Measurements from ENCODE around the gene LEP. TPM values are rescaled to one million over a fixed set of nuclear protein-coding genes. Genes with fewer than 3 reads are reported as not detected.
"Not testable (repeated sequence)": the region's sequence is repeated elsewhere in the genome, so short reads cannot be mapped to it uniquely, and the experiment has no call there.

The LEP gene
- total and polyA plus RNA-seq, 4 donors: 0.02 TPM; not detected in 3

- Histone ChIP-seq H3K36me3 (ENCODE audit: control insufficient read depth in 4 of 4, insufficient read depth in 3 of 4, low read depth in 1 of 4, low read length in 3 of 4) (no peaks in the 10 kb centered on the region), H3K27ac (ENCODE audit: low read depth in 1 of 2, low read length in 2 of 2) (no peak overlapping the region), H3K4me1 (ENCODE audit: control insufficient read depth in 4 of 4, insufficient read depth in 4 of 4, low read length in 3 of 4) (peaks cover 0 to 7% (median 3%) of the 10 kb centered on the region in 4 donors), H3K9ac (ENCODE audit: low read depth in 1 of 2, low read length in 2 of 2) (no peak overlapping the region), H3K9me3 (ENCODE audit: control insufficient read depth in 4 of 4, low read length in 3 of 4) (peaks cover 0 to 2% (median under 1%) of the 10 kb centered on the region in 4 donors), H3K27me3 (ENCODE audit: control insufficient read depth in 4 of 4, insufficient read depth in 4 of 4, low read length in 3 of 4) (no peaks in the 10 kb centered on the region), H3K4me3 (ENCODE audit: low read depth in 1 of 3, low read length in 3 of 3) (no peak overlapping the region)
- TF ChIP-seq NR2F2 (IDR thresholded peaks at IDR 0.05) (no peak), CTCF (IDR thresholded peaks at IDR 0.05; ENCODE audit: low read depth, low read length, missing input control) (no peak), RXRA (IDR thresholded peaks at IDR 0.05) (no peak), SP1 (IDR thresholded peaks at IDR 0.05) (no peak), JUND (IDR thresholded peaks at IDR 0.05) (no peak), ATF3 (IDR thresholded peaks at IDR 0.05) (no peak), RAD21 (IDR thresholded peaks at IDR 0.05) (no peak), REST (IDR thresholded peaks at IDR 0.05) (no peak), FOXA2 (IDR thresholded peaks at IDR 0.05) (no peak), HNF4G (IDR thresholded peaks at IDR 0.05) (no peak), FOXA1 (IDR thresholded peaks at IDR 0.05) (no peak), TAF1 (conservative IDR thresholded peaks at IDR 0.05) (no peak), MAX (IDR thresholded peaks at IDR 0.05) (no peak), ZBTB33 (IDR thresholded peaks at IDR 0.05) (no peak), HNF4A (conservative IDR thresholded peaks at IDR 0.05) (no peak), GABPA (IDR thresholded peaks at IDR 0.05 in 1 of 2, conservative IDR thresholded peaks at IDR 0.05 in 1 of 2) (no peak), YY1 (IDR thresholded peaks at IDR 0.05) (no peak)
- no peak for DNase-seq (ENCODE audit: low spot score)
- WGBS: 86% methylated on average over 6 of the region's 6 CpGs
Observed at GRCh38 chr7:128279124-128279713, 38.1 kb downstream of the LEP start.

- not testable (repeated sequence) for H3K27me3 ChIP-seq (ENCODE audit: control insufficient read depth in 4 of 4, insufficient read depth in 4 of 4, low read length in 3 of 4); H3K9ac ChIP-seq (ENCODE audit: low read depth in 1 of 2, low read length in 2 of 2); H3K27ac ChIP-seq (ENCODE audit: low read depth in 1 of 2, low read length in 2 of 2); H3K4me3 ChIP-seq (ENCODE audit: low read depth in 1 of 3, low read length in 3 of 3); DNase-seq (ENCODE audit: low spot score); H3K4me1 ChIP-seq (ENCODE audit: control insufficient read depth in 4 of 4, insufficient read depth in 4 of 4, low read length in 3 of 4); H3K9me3 ChIP-seq (ENCODE audit: control insufficient read depth in 4 of 4, low read length in 3 of 4); H3K36me3 ChIP-seq (ENCODE audit: control insufficient read depth in 4 of 4, insufficient read depth in 3 of 4, low read depth in 1 of 4, low read length in 3 of 4)
- WGBS: 84% methylated on average over 1 of the region's 1 CpG
Observed at GRCh38 chr7:128280451-128280850, 39.4 kb downstream of the LEP start.

All from liver (tissue), 9 donors.